ENCODE results near the gene INSL3.
A peak's percentile ranks its signal among the peaks of the same experiment; 100 is the strongest.
"Not testable (repeated sequence)": the region's sequence is repeated elsewhere in the genome, so short reads cannot be mapped to it uniquely, and the experiment has no call there.

Gene INSL3

GRCh38 chr19:17805427-17805826 lies 15.9 kb downstream of the INSL3 start:
- DNase-seq (ENCODE audit: insufficient read length, low spot score) (no peak), FAIRE-seq (no peak)
- TF ChIP-seq POU2F2 (IDR thresholded peaks at IDR 0.05; ENCODE audit: low read depth, low read length) (no peak), POLR2AphosphoS5 (IDR thresholded peaks at IDR 0.05; ENCODE audit: low read depth, low read length) (no peak), PAX5 (IDR thresholded peaks at IDR 0.05; ENCODE audit: insufficient read depth, low read length, severe bottlenecking) (no peak)

- DNase-seq (ENCODE audit: insufficient read length, low spot score) (no peak), FAIRE-seq (no peak)
- no peak for TF ChIP-seq TAF1 (IDR thresholded peaks at IDR 0.05; ENCODE audit: low read depth, low read length)
- TF ChIP-seq POLR2A (IDR thresholded peaks at IDR 0.05; ENCODE audit: low read depth, low read length): no peak
- peak; percentile 55 for TF ChIP-seq SPI1 (IDR thresholded peaks at IDR 0.05; ENCODE audit: low read depth, low read length)
Observed at GRCh38 chr19:17803264-17803896, 17.9 kb downstream of the INSL3 start.

- no peak for FAIRE-seq
Observed at GRCh38 chr19:17802137-17802858, 19.0 kb downstream of the INSL3 start.

GRCh38 chr19:17798599-17798998 lies 22.7 kb downstream of the INSL3 start:
- not testable (repeated sequence) for FAIRE-seq

More at GRCh38 chr19:17802137-17802858, 19.0 kb downstream of the INSL3 start:
- DNase-seq (ENCODE audit: insufficient read length, low spot score): no peak
- TF ChIP-seq POLR2A (IDR thresholded peaks at IDR 0.05; ENCODE audit: low read depth, low read length) (no peak), SPI1 (IDR thresholded peaks at IDR 0.05; ENCODE audit: low read depth, low read length) (no peak), POLR2AphosphoS5 (IDR thresholded peaks at IDR 0.05; ENCODE audit: low read depth, low read length) (no peak), TAF1 (IDR thresholded peaks at IDR 0.05; ENCODE audit: low read depth, low read length) (no peak), PAX5 (IDR thresholded peaks at IDR 0.05; ENCODE audit: insufficient read depth, low read length, severe bottlenecking) (no peak), POU2F2 (IDR thresholded peaks at IDR 0.05; ENCODE audit: low read depth, low read length) (no peak)

GRCh38 chr19:17797424-17798201 lies 23.7 kb downstream of the INSL3 start:
- no peak for DNase-seq (ENCODE audit: insufficient read length, low spot score)
- no peak for TF ChIP-seq POLR2AphosphoS5 (IDR thresholded peaks at IDR 0.05; ENCODE audit: low read depth, low read length)
- TF ChIP-seq TAF1 (IDR thresholded peaks at IDR 0.05; ENCODE audit: low read depth, low read length): no peak
- TF ChIP-seq POU2F2 (IDR thresholded peaks at IDR 0.05; ENCODE audit: low read depth, low read length): no peak
- no peak for TF ChIP-seq PAX5 (IDR thresholded peaks at IDR 0.05; ENCODE audit: insufficient read depth, low read length, severe bottlenecking)
- TF ChIP-seq POLR2A (IDR thresholded peaks at IDR 0.05; ENCODE audit: low read depth, low read length): no peak
- TF ChIP-seq SPI1 (IDR thresholded peaks at IDR 0.05; ENCODE audit: low read depth, low read length): no peak
- no peak for FAIRE-seq

More at GRCh38 chr19:17798599-17798998, 22.7 kb downstream of the INSL3 start:
- not testable (repeated sequence) for DNase-seq (ENCODE audit: insufficient read length, low spot score)

GRCh38 chr19:17796838-17797423 lies 24.4 kb downstream of the INSL3 start:
- peak; percentile 5 for FAIRE-seq
- no peak for TF ChIP-seq TAF1 (IDR thresholded peaks at IDR 0.05; ENCODE audit: low read depth, low read length)
- no peak for TF ChIP-seq PAX5 (IDR thresholded peaks at IDR 0.05; ENCODE audit: insufficient read depth, low read length, severe bottlenecking)
- TF ChIP-seq SPI1 (IDR thresholded peaks at IDR 0.05; ENCODE audit: low read depth, low read length): no peak
- no peak for TF ChIP-seq POLR2A (IDR thresholded peaks at IDR 0.05; ENCODE audit: low read depth, low read length)
- TF ChIP-seq POLR2AphosphoS5 (IDR thresholded peaks at IDR 0.05; ENCODE audit: low read depth, low read length): no peak
- no peak for TF ChIP-seq POU2F2 (IDR thresholded peaks at IDR 0.05; ENCODE audit: low read depth, low read length)
- DNase-seq (ENCODE audit: insufficient read length, low spot score): no peak

GRCh38 chr19:17796013-17796837 lies 25.1 kb downstream of the INSL3 start:
- no peak for DNase-seq (ENCODE audit: insufficient read length, low spot score)
- TF ChIP-seq POU2F2 (IDR thresholded peaks at IDR 0.05; ENCODE audit: low read depth, low read length) (no peak), TAF1 (IDR thresholded peaks at IDR 0.05; ENCODE audit: low read depth, low read length) (no peak), SPI1 (IDR thresholded peaks at IDR 0.05; ENCODE audit: low read depth, low read length) (no peak), POLR2A (IDR thresholded peaks at IDR 0.05; ENCODE audit: low read depth, low read length) (no peak), POLR2AphosphoS5 (IDR thresholded peaks at IDR 0.05; ENCODE audit: low read depth, low read length) (no peak), PAX5 (IDR thresholded peaks at IDR 0.05; ENCODE audit: insufficient read depth, low read length, severe bottlenecking) (no peak)
- FAIRE-seq: no peak

GRCh38 chr19:17795495-17795856 lies 25.8 kb downstream of the INSL3 start:
- no peak for TF ChIP-seq SPI1 (IDR thresholded peaks at IDR 0.05; ENCODE audit: low read depth, low read length)
- TF ChIP-seq TAF1 (IDR thresholded peaks at IDR 0.05; ENCODE audit: low read depth, low read length): no peak
- no peak for TF ChIP-seq POLR2A (IDR thresholded peaks at IDR 0.05; ENCODE audit: low read depth, low read length)
- TF ChIP-seq POU2F2 (IDR thresholded peaks at IDR 0.05; ENCODE audit: low read depth, low read length): no peak
- no peak for TF ChIP-seq PAX5 (IDR thresholded peaks at IDR 0.05; ENCODE audit: insufficient read depth, low read length, severe bottlenecking)
- TF ChIP-seq POLR2AphosphoS5 (IDR thresholded peaks at IDR 0.05; ENCODE audit: low read depth, low read length): no peak
- no peak for FAIRE-seq
- DNase-seq (ENCODE audit: insufficient read length, low spot score): no peak
